HCT116 (cell line): ENCODE data around the gene AIRE.

Experiments
- POLR2A ChIP-seq: IDR thresholded peaks from 2 replicates; pipeline ENCODE4 v1.7.0; 2011; ENCODE audit warnings: borderline replicate concordance; ENCODE audit not compliant: insufficient read depth, insufficient read length; ENCODE audit errors: extremely low read depth
- YY1 ChIP-seq: IDR thresholded peaks from 2 replicates; pipeline ENCODE4 v1.6.1; 2011; ENCODE audit warnings: low read length, low read depth, moderate library complexity, mild to moderate bottlenecking; ENCODE audit not compliant: insufficient replicate concordance; ENCODE audit errors: extremely low read depth
- TF ChIP-seq, protein P1 (sequence below), 3 experiments: fragments of 200-600 bp in 1 of 3; sonication (generic) in 1 of 3; IDR thresholded peaks in 2 of 3; conservative IDR thresholded peaks in 1 of 3; 2 replicates each; pipeline ENCODE4 v1.5.1; 2012 to 2017; ENCODE audit warnings: low read depth in 2 of 3, low read length in 2 of 3, antibody characterized with exemption in 1 of 3, borderline replicate concordance in 1 of 3, control low read depth in 1 of 3, mild to moderate bottlenecking in 1 of 3, mixed read lengths in 1 of 3, mixed run types in 1 of 3, moderate library complexity in 1 of 3; ENCODE audit not compliant: insufficient read depth in 1 of 3

DNA sequence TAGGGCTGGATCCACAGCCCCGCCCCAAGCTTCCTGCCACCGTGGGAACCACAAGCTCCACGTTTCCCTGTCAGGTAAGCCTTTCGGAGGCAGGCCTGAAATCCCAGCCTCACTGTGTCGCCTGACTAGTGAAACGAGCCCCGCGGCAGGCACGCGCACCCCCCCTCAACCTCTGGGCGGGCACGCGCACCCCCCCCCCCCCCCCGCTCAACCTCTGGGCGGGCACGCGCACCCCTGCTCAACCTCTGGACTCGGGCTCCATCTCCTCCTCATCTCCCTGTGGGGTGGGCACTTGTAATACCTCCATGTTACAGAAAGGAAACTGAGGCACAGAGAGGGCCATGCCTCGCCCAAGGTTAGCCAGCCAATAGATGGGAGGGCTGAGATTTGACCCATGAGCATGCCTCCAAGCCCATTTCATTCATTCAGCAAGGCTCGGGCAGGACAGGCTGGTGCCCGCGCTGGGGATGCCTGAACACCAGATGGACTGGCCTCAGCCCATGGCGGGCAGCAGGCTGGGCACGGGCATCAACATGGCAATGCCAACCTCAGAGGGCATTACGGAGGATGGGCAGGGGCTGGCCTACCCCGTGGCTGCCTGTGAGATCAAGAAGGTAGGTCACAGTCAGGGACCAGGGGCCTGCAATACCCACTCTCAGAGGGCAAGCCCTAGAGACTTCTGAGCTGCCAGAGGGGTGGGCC is 48.8 kb downstream of the AIRE start:
- TF ChIP-seq YY1 (no peak), POLR2A (no peak)
- TF ChIP-seq, protein P1, sequence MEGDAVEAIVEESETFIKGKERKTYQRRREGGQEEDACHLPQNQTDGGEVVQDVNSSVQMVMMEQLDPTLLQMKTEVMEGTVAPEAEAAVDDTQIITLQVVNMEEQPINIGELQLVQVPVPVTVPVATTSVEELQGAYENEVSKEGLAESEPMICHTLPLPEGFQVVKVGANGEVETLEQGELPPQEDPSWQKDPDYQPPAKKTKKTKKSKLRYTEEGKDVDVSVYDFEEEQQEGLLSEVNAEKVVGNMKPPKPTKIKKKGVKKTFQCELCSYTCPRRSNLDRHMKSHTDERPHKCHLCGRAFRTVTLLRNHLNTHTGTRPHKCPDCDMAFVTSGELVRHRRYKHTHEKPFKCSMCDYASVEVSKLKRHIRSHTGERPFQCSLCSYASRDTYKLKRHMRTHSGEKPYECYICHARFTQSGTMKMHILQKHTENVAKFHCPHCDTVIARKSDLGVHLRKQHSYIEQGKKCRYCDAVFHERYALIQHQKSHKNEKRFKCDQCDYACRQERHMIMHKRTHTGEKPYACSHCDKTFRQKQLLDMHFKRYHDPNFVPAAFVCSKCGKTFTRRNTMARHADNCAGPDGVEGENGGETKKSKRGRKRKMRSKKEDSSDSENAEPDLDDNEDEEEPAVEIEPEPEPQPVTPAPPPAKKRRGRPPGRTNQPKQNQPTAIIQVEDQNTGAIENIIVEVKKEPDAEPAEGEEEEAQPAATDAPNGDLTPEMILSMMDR (IDR thresholded peaks at IDR 0.05 in 2 of 3, conservative IDR thresholded peaks at IDR 0.05 in 1 of 3; ENCODE audit: borderline replicate concordance in 1 of 3, insufficient read depth in 1 of 3, low read depth in 2 of 3, low read length in 2 of 3), result no peak
